Activated CD4-positive, alpha-beta memory T cell treated with anti-CD3 and anti-CD28 coated beads for 36 hours (primary cell): ENCODE data around the gene ABCC1. TPM values are rescaled to one million over a fixed set of nuclear protein-coding genes. Genes with fewer than 3 reads are reported as not detected.
"Not testable (repeated sequence)": the region's sequence is repeated elsewhere in the genome, so short reads cannot be mapped to it uniquely, and the experiment has no call there.

Source experiments
- CTCF ChIA-PET: fragments of 350-600 bp; sonication (Branson Sonifier 250); formaldehyde crosslinking; loops from one replicate; lab custom pipeline; 2021; ENCODE audit warnings: antibody characterized with exemption, inconsistent platforms; lab: Charles Lee
- POLR2A ChIA-PET: fragments of 350-600 bp; sonication (Branson Sonifier 250); formaldehyde crosslinking; loops from one replicate; lab custom pipeline; 2021; ENCODE audit warnings: antibody characterized with exemption; lab: Charles Lee
- DNase-seq: peaks from one replicate; pipeline ENCODE4 v3.0.0-alpha.2; 2020
- H3K27ac Mint-ChIP-seq: one replicate; pipeline ENCODE4 v1.8.0; 2021; ENCODE audit warnings: mixed read lengths
- H3K27me3 Mint-ChIP-seq: one replicate; pipeline ENCODE4 v1.8.0; 2021; ENCODE audit warnings: mixed read lengths
- H3K36me3 Mint-ChIP-seq: one replicate; pipeline ENCODE4 v1.8.0; 2021; ENCODE audit warnings: mixed read lengths
- H3K4me1 Mint-ChIP-seq: one replicate; pipeline ENCODE4 v1.8.0; 2021; ENCODE audit warnings: low read depth, mixed read lengths
- H3K4me3 Mint-ChIP-seq: one replicate; pipeline ENCODE4 v1.8.0; 2021; ENCODE audit warnings: mild to moderate bottlenecking, mixed read lengths
- H3K9me3 Mint-ChIP-seq: one replicate; pipeline ENCODE4 v1.8.0; 2021; ENCODE audit warnings: mixed read lengths
- intact Hi-C: fragments of 100-400 bp; cut with micrococcal nuclease; formaldehyde crosslinking; loops from one replicate; pipeline ENCODE4 v1.15.1; 2023
- total RNA-seq, 2 experiments: library from RNA; stranded (reverse); gene quantifications; one replicate each; pipeline ENCODE4 v1.2.3, GENCODE V29; 2021

Gene ABCC1
- total RNA-seq, 2 experiments from 2014 or later: 49.1 to 50.3 TPM

- ChIA-PET CTCF (interaction anchor here (1.3 to 1.7 kb wide), 2 partner anchors 10 to 406 kb away, joined by 3 to 4 read pairs; no protein-coding TSS in a partner anchor), POLR2A (no interaction called here)
- Mint-ChIP-seq H3K27ac (no peak overlapping the region), H3K4me1 (no peaks in the 10 kb centered on the region), H3K27me3 (no peaks in the 10 kb centered on the region), H3K9me3 (no peaks in the 10 kb centered on the region), H3K4me3 (no peak overlapping the region), H3K36me3 (no peaks in the 10 kb centered on the region)
- intact Hi-C loops: no loop called here
- no peak for DNase-seq
Observed at GRCh38 chr16:16183562-16183961, 234.1 kb downstream of the ABCC1 start.

- Mint-ChIP-seq H3K4me3 (no peak overlapping the region), H3K27me3 (no peaks in the 10 kb centered on the region), H3K4me1 (no peaks in the 10 kb centered on the region), H3K9me3 (no peaks in the 10 kb centered on the region), H3K27ac (no peak overlapping the region), H3K36me3 (no peaks in the 10 kb centered on the region)
- intact Hi-C loops: no loop called here
- POLR2A ChIA-PET: no interaction called here
- CTCF ChIA-PET: no interaction called here
- DNase-seq: no peak
Observed at GRCh38 chr16:16184594-16184993, 235.2 kb downstream of the ABCC1 start.

DNA sequence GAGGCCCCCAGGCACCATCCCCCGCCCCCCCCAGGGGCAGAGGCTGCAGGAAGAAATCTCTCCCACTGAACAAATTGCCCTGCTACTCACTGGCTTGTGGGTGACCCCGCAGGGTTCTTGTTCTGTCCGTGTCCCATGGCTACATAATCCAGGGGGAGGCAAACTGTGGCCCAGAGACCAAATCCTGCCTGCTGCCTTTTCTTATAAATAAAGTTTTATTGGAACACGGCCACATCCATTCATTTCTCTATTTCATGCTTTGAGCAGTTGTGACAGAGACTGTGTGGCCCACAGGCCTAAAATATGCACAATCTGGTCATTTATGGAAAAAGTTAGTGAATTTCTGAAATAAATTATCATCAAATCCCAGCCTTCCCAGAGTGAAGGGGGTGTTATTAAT is 235.7 kb downstream of the ABCC1 start:
- intact Hi-C loops: no loop called here
- CTCF ChIA-PET: no interaction called here
- peaks cover 1% of the 10 kb centered on the region for H3K27me3 Mint-ChIP-seq

GRCh38 chr16:16186820-16187219 is 237.4 kb downstream of the ABCC1 start:
- no peaks in the 10 kb centered on the region for H3K36me3 Mint-ChIP-seq
- H3K9me3 Mint-ChIP-seq: no peaks in the 10 kb centered on the region
- ChIA-PET CTCF (interaction anchor here (0.7 to 1.7 kb wide), 4 partner anchors 9 to 22 kb away, joined by 3 to 7 read pairs (median 6); no protein-coding TSS in a partner anchor), POLR2A (no interaction called here)
- H3K4me3 Mint-ChIP-seq: no peak overlapping the region
- intact Hi-C loops: no loop called here
- no peak overlapping the region for H3K27ac Mint-ChIP-seq
- no peak for DNase-seq
- no peaks in the 10 kb centered on the region for H3K4me1 Mint-ChIP-seq
- H3K27me3 Mint-ChIP-seq: peaks cover 9% of the 10 kb centered on the region

More for the DNA sequence above, 235.7 kb downstream of the ABCC1 start:
- DNase-seq: no peak
- Mint-ChIP-seq H3K27ac (no peak overlapping the region), H3K4me1 (no peaks in the 10 kb centered on the region), H3K9me3 (no peaks in the 10 kb centered on the region), H3K4me3 (no peak overlapping the region), H3K36me3 (no peaks in the 10 kb centered on the region)
- POLR2A ChIA-PET: no interaction called here

DNA sequence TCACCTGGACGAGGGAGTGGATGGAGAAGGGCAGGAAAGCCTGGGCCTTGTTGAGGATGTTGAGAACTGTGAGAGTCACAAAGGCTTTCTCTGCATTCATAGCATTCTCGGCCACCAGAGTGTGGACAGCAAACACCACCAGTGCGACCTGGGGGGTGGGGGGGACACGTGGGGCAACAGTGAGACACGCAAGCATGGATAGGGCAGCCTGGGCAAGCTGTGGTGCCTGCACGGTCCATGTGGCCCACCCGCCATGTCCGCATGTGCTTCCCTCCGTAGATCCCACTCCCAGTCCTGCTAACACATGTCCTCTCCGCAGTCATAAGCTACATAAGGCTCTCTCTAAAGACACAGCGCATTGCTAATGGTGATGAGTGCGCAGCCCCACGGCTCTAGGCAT is 239.4 kb downstream of the ABCC1 start:
- H3K27ac Mint-ChIP-seq: no peak overlapping the region
- DNase-seq: no peak
- H3K4me1 Mint-ChIP-seq: no peaks in the 10 kb centered on the region
- intact Hi-C loops: no loop called here
- no peaks in the 10 kb centered on the region for H3K9me3 Mint-ChIP-seq
- ChIA-PET CTCF (no interaction called here), POLR2A (no interaction called here)
- no peaks in the 10 kb centered on the region for H3K36me3 Mint-ChIP-seq
- H3K27me3 Mint-ChIP-seq: peaks cover 9% of the 10 kb centered on the region
- H3K4me3 Mint-ChIP-seq: no peak overlapping the region

GRCh38 chr16:16189842-16190241 is 240.4 kb downstream of the ABCC1 start:
- Mint-ChIP-seq H3K27ac (no peak overlapping the region), H3K4me1 (no peaks in the 10 kb centered on the region), H3K9me3 (no peaks in the 10 kb centered on the region), H3K4me3 (no peak overlapping the region), H3K36me3 (no peaks in the 10 kb centered on the region), H3K27me3 (peaks cover 9% of the 10 kb centered on the region)
- ChIA-PET CTCF (no interaction called here), POLR2A (no interaction called here)
- DNase-seq: no peak
- intact Hi-C loops: loop anchor here (5.0 kb wide), 1 partner anchor 423 kb away; no protein-coding TSS in a partner anchor

DNA sequence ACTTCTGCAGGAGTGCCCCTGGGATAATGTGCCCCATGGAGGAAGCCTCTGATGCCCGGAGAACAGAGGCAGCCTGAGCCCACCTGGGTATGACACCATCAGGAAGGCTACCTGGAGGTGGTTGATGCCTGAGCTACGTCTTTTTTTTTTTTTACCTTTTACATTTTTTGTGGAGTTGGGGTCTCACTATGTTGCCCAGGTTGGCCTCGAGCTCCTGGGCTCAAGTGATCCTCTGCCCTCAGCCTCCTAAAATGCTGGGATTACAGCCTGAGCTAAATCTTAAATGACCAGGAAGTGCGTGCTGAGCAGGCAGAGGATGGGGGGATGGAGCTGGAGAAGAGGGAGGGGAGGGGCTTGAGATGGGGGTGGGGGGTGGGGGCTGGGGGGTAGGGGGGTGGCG is 241.1 kb downstream of the ABCC1 start:
- intact Hi-C loops: loop anchor here (5.0 kb wide), 1 partner anchor 423 kb away; no protein-coding TSS in a partner anchor
- POLR2A ChIA-PET: no interaction called here
- H3K4me1 Mint-ChIP-seq: no peaks in the 10 kb centered on the region
- H3K27me3 Mint-ChIP-seq: peaks cover 9% of the 10 kb centered on the region
- no peak for DNase-seq
- no peaks in the 10 kb centered on the region for H3K36me3 Mint-ChIP-seq
- CTCF ChIA-PET: no interaction called here
- H3K9me3 Mint-ChIP-seq: no peaks in the 10 kb centered on the region
- no peak overlapping the region for H3K4me3 Mint-ChIP-seq
- no peak overlapping the region for H3K27ac Mint-ChIP-seq

- H3K27ac Mint-ChIP-seq, H3K27me3 Mint-ChIP-seq, H3K9me3 Mint-ChIP-seq, CTCF ChIA-PET, H3K4me3 Mint-ChIP-seq, DNase-seq, H3K36me3 Mint-ChIP-seq, H3K4me1 Mint-ChIP-seq, POLR2A ChIA-PET: not testable (repeated sequence)
- intact Hi-C loops: loop anchor here (5.0 kb wide), 1 partner anchor 424 kb away; no protein-coding TSS in a partner anchor
Observed at GRCh38 chr16:16190966-16191365, 241.6 kb downstream of the ABCC1 start.

DNA sequence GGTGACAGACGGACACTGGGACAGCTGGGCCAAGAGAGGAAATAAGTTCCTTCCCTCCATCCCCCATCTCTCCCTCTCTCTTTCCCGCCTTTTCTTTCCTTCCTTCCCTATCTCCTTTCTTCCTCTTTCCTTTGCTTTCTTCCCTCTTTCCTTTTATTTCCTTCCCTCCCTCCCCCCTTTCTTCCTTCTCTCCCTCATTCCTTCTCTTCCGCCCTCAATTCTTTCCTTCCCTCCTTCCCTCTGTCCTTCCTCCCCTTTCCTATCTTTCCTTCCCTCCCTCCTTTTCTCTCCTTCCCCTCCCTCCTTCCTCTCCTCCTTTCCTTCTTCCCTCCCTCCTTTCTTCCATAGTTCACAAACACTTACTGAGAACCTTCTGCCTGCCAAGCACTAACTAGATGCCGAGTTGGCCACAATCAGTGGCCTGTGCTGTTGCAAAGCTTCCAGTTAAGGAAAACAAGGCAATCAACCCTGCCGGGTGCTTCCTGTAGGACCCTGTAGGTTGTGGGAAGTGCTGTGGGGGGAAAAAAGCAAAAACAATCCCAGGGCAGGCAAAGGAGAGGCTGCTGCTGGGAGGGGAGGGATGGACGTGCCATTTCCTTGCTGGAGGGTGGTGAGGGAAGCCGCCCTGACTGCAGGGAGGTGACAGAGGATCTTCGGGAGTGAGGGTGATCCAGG is 242.2 kb downstream of the ABCC1 start:
- no peak overlapping the region for H3K4me3 Mint-ChIP-seq
- POLR2A ChIA-PET: no interaction called here
- CTCF ChIA-PET: no interaction called here
- DNase-seq: no peak
- H3K4me1 Mint-ChIP-seq: no peaks in the 10 kb centered on the region
- H3K27me3 Mint-ChIP-seq: peaks cover 9% of the 10 kb centered on the region
- no peaks in the 10 kb centered on the region for H3K9me3 Mint-ChIP-seq
- intact Hi-C loops: loop anchor here (5.0 kb wide), 1 partner anchor 424 kb away; no protein-coding TSS in a partner anchor
- H3K27ac Mint-ChIP-seq: no peak overlapping the region
- H3K36me3 Mint-ChIP-seq: no peaks in the 10 kb centered on the region

Other genes with a start within 250 kb of the ABCC1 start
- under 1 TPM in 1 of 2 experiments, not detected in 1; 0.07 TPM for gene MYH11, start 92.6 kb upstream of the ABCC1 start, total RNA-seq
- gene CEP20, start 61.0 kb upstream of the ABCC1 start, total RNA-seq: 10 to 100 TPM; 40.0 to 43.8 TPM